ENCODE measurements around the gene CGA.
A peak's percentile ranks its signal among the peaks of the same experiment; 100 is the strongest.
"Not testable (repeated sequence)": the region's sequence is repeated elsewhere in the genome, so short reads cannot be mapped to it uniquely, and the experiment has no call there.

The CGA gene

DNA sequence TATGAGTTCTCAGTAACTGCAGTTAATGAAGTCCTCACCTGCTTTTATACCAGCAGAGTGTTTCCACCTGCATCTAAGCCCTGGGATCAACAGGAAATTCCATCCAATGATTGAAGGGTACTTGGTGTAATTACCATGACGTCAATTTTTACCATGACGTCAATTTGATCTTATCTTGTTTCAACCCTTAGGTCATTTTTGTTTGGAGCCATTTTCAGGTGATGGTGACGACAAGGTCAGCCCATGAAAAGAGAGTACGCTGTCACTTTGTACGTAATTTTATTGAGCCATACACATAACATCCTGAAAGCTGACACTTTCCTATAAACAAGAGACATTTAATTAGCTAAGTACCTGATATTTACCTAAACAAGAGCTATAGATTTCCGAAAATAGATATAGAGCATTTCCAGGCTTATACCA lies at the start of gene CGA:
Gene CGA, minus strand, starts transcription at position 20 of the 423 bp plus-strand sequence. CDS start 6,906 bp downstream, outside the sequence.
- DNase-seq = no peak

DNA sequence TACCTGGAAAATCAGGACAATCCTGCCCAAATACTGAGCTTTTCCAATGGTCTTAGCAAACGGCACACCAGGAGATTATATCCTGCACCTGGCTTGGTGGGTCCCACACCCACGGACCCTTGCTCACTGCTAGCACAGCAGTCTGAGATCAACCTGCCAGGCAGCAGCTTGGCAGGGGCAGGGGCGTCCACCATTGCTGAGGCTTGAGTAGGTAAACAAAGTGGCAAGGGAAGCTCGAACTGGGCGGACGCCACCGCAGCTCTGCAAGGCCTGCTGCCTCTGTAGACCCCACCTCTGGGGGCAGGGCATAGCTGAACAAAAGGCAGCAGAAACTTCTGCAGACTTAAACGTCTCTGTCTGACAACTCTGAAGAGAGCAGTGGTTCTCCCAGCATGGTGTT lies 45.0 kb upstream of the CGA start:
- not testable (repeated sequence) for DNase-seq

DNA sequence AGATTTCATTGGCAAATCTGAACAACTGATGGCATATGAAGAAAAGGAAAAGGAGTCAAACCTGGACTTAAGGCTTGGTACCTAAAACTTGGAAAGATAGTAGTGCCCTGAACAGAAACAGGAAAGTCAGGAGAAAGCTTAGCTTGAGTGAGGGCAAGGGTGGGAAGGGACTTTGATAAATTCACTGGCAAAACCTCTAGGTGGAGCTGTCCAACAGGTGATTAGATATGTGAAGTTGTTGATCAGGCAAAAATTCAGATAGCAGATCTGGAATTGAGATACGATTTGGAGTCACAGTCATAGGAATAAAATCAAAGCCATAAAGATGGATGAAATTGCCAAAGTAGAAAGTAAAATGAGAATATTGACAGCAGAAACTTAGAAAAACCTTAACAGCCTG lies 44.3 kb upstream of the CGA start:
- DNase-seq = peak; percentile 42 to 77

DNA sequence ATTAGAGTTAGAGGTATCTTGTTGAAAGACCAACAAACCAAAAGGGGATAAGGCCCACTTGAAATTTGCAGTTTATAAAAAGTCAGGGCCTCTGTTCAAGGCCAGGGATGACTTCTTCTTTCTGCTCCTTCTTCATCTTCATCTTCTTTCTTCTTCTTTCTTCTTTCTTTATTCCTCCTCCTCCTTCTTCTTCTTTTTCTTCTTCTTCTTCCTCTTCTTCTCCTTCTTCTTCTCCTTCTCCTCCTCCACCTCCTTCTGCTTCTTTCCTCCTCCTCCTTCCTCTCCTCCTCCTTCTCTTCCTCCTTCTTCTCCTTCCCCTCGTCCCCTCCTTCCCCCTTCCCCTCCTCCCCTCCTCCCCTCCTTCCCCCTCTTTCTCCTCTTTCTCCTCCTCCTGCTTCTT lies 42.1 kb upstream of the CGA start:
- no peak for DNase-seq

DNA sequence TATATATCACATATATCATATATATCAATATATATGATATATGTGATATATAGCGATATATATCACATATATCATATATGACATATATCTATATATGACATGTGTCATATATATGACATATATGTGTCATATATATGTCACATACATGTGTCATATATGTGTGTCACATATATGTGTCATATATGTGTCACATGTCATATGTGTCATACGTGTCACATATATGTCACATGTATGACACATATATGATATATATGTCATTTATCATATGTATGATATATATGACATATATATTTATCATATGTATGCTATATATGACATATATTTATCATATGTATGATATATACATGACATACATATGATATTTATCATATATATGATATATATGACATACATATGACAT lies 32.8 kb upstream of the CGA start:
- no peak for DNase-seq

DNA sequence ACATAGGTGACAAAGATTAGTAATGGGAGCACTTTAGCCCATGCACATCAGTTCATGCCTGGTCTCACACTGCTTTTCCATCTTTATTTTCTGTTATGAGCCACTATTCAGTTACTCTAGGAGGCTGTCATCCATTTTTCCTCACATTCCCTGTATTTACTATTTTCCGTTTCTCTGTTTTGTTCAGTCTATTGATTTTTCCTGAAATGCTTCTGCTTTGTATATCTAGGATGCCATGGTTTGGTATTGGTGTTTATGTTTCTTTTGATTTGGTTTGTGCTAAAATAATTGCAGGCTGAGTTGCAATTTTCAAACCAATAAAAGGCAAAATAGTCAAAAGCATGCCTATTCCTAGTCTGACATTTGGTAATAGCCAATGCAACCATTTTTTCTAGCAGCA lies 31.6 kb upstream of the CGA start:
- no peak for DNase-seq

DNA sequence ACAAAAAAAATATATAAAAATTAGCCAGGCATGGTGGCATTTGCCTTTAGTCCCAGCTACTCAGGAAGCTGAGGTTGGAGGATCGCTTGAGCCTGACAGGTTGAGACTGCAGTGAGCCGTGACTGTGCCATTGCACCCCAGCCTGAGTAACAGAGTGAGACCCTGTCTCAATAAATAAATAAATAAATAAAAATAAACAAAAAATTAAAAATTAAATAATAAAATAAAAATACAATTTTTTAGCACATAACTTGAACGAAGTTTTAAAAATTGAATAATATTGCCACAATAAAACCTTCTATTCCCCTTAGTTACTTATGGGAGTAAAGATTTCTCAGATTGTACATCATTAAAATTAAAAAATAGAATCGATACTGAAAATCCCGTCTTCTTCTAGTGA lies 29.2 kb upstream of the CGA start:
- no peak for DNase-seq

DNA sequence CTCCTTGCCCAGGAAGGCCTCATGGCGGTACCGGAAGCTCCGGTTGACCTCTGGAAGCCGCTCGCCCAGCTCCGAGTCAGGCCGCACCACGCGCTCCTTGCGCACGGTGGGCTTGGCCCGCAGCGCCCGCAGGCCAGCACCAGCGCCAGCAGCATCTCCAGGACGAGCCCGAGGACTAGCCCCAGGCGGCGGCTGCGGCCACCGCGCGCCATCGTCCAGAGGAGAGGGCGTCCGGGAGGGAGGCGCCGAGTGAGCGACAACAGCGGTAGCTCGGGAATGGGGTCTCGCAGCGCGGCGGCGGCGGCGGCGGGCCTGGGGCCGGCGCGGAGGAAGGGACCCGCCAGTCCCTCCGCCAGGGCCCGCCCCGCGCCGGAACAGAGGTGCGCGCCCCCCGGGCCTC lies 27.6 kb upstream of the CGA start:
- no peak for DNase-seq

DNA sequence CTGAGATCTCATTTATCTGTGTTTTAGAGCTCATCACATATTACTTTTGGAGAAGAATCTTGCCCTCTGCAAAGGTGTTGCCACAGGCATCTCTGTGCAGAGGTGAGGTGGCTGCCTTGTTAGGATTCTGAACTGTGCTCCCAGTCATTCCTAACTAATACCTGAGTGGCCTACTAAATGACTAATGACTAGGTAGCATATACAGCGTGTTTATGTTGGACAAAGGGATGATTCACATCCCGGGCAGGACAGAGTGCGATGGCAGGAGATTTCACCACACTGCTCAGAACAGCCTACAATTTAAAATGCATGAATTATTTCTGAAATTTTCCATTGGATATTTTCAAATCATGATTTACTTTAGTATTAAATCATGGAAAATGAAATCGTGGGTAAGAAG lies 23.1 kb upstream of the CGA start:
- DNase-seq = no peak

DNA sequence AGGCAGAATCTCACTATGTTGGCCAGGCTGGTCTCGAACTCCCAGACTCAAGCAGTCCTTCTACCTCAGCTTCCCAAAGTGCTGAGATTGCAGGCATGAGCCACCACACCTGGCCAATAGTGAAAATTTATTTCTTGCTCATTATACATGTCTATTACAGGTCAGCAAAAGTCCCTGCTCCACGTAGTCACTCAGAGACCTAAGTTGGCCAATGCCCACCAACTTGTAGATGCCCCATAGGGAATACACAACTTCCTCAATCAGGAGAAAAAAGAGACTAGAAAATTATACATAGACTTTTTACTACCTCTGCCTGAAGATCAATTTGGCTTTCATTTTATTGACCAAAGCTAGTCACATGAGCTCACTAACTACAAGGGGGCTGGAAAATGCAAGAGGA lies 22.0 kb upstream of the CGA start:
- no peak for DNase-seq

DNA sequence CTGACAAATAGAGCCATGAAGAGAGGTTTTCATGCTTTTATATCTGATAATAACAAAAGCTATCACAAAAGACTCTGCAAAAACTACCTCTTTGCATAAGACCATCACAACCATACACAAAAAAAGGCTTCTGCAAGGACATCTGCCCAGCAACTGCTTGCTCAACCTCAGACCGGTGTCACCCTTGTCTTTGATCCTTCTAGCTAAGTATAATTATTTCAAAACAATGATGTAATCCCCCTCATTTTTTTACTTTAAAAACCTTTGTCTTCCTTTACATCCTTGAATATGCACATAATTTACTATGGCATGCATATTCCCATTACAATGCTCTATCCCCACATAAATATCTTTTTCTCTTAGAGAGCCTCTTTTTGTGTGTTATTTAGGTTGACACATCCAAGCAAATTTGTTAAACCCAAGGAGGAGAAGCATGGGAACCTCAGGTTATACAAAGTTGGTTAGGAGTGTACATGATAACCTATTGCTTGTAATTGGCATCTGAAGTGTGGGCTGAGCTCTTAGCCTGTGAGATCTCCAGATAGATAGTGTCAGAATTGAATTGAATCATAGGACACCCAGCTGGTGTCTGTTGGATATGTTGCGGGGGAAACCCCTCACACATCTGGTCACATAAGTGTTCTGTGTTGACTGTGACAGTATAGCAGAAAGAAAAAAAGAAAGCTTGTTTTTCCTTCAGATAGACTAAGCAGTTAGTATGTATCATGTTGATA lies 20.7 kb upstream of the CGA start:
- DNase-seq = no peak

DNA sequence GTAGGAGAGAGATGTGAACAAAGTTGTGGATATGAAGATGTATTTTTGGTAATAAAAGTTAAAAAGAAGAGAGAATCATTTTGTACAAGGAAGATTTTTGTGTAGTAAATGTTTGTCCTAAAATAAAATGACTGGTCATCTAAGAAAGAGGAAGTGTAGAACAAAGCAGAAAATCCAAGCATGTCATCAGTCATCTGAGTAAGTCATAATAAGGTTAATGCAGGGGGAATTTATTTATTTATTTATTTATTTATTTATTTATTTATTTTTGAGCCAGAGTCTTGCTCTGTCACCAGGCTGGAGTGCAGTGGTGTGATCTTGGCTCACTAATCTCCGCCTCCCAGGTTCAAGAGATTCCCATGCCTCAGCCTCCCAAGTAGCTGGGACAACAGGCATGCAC lies 15.7 kb upstream of the CGA start:
- no peak for DNase-seq

DNA sequence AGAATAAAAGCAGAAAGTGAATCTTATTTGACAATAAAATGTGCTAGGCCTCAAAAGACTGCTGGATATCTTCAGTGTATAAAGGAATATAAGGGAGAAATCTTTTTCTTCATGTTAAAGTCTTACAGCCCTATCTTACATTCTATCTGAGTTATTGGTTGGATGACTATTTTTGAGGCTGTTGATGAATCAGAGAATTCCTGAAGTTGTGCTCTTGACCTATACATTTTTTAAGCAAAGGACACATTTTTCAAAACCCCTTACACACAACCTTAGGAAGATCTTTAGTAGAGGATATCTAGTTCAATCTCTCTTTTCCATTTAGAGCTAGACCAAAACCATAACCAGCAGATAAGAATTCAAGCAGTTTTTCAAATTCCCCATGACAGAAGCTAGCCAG lies 10.9 kb upstream of the CGA start:
- DNase-seq = no peak

DNA sequence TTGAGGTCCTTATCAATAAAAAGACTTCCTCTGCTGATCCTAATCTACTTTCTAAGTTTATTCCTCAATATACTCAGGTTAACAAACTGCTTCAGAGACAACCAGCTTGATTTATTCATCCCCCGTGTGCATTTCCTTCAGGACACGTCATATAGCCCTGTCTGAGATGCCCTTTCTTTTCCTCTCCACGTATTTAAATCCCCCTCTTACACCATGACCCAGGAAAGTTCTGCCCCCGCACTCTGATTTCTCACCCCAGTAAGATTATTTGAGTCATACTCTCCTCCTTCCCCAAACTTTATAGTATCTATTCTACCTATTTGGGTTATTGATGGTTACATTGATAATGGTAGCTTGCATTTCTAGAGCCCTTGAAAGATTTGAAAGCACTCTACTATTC lies 9.8 kb upstream of the CGA start:
- DNase-seq = no peak

DNA sequence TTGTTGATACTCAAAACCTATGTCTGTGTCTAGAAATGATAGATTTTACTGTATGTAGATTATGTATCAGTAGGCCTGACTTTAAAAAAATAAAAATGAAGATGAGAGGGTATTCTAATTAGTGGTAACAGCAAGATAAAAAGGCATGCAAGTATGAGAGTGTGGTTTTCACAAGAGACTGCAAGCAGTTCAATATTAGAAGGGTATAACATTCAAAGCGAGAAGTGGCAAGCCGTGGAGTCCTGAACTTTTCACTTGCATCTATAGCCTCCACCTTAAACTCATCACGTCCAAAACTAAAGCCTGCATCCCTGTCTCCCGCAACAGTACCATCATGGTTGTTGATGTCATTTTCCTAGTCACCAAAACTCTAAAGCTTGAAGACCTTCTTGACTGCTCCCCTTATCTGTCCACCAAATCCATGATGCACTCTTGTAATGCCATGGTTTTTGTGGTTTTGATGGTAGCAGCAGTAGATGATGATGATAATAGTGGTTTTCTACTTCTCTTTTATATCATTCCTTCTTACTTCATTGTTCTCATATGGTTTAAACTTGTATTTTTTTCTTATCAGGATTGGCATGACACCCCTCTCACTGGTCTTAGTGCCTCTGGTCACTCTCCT lies 9.2 kb upstream of the CGA start:
- no peak for DNase-seq

DNA sequence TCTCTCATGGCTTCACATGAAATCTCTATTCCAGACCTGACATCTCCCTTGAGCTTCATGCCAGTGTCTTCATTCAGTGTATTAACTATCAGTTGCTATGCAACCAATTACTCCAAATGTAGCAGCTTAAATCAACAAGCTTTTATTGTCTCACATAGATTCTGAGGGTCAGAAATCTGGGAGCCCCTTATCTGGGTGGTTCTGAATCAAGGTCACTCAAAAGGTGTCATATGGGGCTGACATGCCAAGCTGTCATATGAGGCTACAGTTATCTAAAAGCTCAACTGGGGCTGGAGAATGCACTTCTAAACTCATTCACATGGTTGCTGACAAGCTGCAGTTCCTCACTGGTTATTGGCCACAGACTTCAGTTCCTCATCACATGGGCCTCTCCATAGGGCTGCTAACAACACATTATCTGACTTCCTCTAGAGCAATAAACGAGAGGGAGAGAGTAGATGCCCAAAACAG lies 7.3 kb upstream of the CGA start:
- DNase-seq = no peak

DNA sequence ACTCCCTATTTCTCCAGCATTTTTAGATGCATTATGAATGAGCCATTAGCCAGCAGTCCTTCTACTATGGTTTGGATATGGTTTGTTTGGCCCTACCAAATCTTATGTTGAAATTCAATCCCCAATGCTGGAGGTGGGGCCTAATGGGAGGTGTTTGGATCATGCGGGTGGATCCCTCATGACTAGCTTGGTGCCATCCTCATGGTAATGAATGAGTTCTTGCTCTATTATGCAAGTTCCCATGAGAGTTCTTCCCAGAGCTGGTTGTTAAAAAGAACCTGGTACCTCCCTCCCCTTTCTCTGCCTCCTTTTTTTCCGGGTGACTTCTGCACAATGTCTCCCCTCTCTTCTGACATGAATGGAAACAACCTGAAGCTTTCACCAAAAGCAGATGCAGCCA lies 6.2 kb upstream of the CGA start:
- DNase-seq = no peak

DNA sequence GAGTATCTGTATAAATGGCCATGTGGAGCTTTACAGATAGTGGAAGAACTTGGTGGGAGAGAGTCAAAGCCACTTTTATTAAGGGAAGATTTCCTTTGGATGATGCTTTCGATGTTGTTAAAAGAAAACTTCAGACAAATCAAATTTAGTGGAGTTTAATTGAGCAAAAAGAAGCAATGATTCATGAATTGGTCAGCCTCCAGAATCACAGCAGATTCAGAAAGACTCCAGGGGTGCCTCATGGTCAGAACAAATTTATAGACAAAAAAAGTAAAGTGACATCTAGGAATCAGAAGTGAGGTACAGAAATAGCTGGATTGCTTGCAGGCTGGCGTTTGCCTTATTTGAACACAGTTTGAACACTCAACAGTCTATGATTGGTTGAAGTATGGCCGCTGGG lies 5.3 kb upstream of the CGA start:
- DNase-seq = no peak

DNA sequence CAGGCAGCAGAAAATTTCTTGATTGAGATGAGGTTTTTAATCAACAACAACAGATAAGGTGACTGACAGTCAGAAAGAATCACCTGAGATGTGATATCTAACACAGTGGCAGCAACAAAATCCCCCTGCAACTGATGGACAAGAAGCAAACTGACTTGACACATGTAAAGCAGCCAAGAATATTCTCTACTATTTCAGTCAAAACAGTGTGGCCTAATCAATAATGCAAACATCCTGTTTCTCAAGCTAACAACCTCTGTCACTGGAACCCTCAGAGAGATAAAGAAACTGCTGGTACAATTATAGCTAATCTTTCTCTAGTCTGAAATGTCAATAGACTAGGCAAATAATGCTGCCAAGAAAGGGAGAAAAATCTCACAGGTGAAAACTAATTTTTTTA lies 4.6 kb upstream of the CGA start:
- no peak for DNase-seq

DNA sequence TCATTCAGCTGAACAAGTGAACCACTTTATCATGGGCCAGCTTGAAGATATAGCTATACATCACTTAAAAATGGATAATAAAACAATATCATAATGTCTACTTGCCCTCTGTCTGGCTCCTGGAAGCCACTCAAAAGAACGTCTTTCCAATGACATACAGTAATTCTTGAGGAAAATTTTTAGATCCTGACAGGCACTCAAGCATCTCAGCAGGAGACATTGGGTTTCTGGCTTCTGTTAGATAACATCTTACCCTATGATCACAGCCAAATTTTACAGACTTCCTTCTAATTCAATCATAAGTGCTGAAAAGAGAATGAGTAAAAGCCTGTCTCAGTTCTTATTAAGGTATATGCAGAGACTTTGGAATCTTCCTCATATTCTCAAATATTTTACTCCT lies 330 bp downstream of the CGA start:
- DNase-seq = no peak

DNA sequence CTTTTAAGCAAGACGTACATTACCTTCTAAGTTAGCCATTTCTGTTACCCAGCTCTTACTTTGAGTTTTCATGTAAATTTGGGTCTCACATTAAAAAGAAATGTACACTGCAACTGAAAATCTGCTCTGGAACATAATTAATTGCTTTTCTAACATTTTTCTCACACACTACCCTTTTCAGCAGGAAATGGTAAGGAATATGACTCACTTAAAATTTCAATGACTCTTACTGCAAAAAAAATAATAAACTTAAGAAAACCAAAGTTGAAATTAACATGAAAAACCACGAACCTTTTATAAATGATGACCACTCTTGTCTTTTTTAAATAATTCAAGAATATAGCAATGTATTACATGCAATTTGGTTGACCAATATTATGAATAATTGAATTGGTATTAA lies 1.3 kb downstream of the CGA start:
- DNase-seq = no peak

DNA sequence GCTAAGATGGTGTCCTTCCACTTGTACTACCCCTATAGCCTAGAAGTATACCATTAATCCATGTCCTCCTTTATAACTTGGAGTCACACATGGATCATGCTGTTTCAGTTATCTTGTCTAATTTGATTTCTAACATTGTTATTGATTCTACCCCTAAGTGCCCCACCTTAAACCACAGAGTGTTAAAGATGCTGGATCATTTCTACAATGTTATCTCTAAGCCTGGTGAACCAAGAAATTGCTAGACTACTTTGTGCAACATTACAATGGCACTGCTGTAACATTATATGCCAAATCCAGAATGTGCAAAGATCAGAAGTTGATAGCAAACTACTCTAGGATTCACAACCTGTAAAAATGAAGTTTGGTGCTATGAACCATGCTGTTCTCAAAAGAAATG lies 1.7 kb downstream of the CGA start:
- no peak for DNase-seq

DNA sequence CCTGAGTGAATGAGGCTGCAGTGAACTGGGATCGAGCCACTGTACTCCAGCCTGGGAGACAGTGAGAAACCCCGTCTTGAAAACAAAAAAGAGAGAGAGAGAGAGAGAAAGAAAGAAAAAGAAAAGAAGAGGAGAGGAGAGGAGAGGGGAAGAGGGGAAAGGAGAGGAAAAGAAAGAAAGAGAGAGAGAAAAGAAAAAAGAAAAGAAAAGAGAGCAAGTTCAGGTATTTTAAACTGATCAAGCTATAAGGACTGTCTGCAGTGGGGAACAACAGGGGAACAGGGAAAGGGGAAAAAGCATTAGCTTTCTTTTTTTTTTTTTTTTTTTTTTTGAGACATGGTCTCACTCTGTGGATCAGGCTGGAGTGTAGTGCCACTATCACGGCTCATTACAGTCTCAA lies 2.5 kb downstream of the CGA start:
- DNase-seq = no peak

DNA sequence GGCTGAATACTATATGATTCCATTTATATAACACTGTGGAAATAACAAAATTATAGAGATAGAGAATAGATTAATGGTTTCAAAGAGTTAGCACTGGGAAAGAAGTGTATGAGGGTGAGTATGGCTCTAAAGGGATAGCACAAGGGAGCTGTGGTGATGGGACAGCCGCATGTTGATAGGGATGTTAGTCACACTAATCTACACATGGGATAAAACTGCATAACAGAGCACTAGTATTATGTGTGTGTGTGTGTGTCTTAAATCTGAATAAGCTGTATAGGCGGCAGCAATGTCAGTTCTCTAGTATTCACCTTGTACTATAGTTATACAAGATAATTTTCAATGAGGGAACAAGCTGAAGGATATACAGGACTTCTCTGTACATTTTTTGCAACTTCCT lies 5.8 kb downstream of the CGA start:
- DNase-seq = no peak

DNA sequence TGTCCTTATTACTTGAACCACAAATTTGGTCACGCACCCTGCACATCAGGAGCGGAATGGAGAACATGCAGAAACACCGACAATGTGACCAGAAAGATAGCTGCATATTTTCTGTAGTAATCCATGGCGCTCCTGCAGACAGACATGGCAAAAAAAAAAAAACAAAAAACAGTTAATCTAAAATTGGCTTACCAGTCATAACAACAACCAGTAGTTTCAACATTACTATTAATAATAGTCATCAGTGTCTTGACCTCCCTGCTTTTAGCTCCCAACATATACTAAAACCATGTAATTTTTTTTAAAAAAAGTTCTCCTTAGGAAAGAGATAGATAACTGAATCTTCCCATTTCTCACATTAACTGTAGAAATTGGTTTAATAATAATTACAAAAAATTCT lies 6.8 kb downstream of the CGA start:
- DNase-seq = no peak
